GM12892 (cell line): ENCODE measurements around the gene TCF12.
"Not testable (repeated sequence)": the region's sequence is repeated elsewhere in the genome, so short reads cannot be mapped to it uniquely, and the experiment has no call there.

Experiments used
- DNase-seq: peaks from one replicate; pipeline ENCODE4 v3.0.0; 2011; ENCODE audit not compliant: insufficient read length
- FAIRE-seq: peaks from 2 replicates; lab custom pipeline; 2011; peaks lifted over from hg19 to GRCh38; lab: Jason Lieb, UNC
- POLR2A ChIP-seq: IDR thresholded peaks from 2 replicates; pipeline ENCODE4 v1.6.1; 2011; ENCODE audit warnings: low read depth, low read length, control low read depth
- POLR2AphosphoS5 ChIP-seq: IDR thresholded peaks from 2 replicates; pipeline ENCODE4 v1.6.1; 2011; ENCODE audit warnings: low read depth, low read length, control low read depth
- TAF1 ChIP-seq: IDR thresholded peaks from 2 replicates; pipeline ENCODE4 v1.6.1; 2011; ENCODE audit warnings: low read depth, mild to moderate bottlenecking, control low read depth, low read length, borderline replicate concordance

TCF12 gene

DNA sequence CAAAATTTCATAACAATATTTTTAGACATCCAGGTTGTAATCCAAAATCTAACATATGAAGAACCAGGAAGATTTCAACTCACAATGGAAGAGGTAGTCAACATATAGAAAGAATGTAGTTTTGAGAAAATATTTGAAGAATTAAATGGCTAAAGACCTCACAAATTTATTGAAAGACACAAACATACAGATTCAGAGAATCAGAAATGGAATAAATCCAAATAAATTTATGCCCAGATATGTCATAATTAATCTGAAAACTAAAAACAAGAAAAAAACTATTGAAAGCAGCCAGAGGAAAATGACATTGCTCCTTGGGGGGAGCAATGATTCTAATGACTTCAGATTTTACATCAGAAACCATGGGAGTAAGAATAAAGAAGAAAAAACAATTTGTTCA is 75.8 kb downstream of the TCF12 start:
- TF ChIP-seq POLR2A, result no peak
- no peak for TF ChIP-seq TAF1
- TF ChIP-seq POLR2AphosphoS5, result no peak
- FAIRE-seq, result no peak

GRCh38 chr15:56996093-56996492 is 77.6 kb downstream of the TCF12 start:
- peak; percentile 14 for FAIRE-seq
- DNase-seq, result no peak
- TF ChIP-seq POLR2AphosphoS5, result no peak

More for the DNA sequence above, 75.8 kb downstream of the TCF12 start:
- no peak for DNase-seq

DNA sequence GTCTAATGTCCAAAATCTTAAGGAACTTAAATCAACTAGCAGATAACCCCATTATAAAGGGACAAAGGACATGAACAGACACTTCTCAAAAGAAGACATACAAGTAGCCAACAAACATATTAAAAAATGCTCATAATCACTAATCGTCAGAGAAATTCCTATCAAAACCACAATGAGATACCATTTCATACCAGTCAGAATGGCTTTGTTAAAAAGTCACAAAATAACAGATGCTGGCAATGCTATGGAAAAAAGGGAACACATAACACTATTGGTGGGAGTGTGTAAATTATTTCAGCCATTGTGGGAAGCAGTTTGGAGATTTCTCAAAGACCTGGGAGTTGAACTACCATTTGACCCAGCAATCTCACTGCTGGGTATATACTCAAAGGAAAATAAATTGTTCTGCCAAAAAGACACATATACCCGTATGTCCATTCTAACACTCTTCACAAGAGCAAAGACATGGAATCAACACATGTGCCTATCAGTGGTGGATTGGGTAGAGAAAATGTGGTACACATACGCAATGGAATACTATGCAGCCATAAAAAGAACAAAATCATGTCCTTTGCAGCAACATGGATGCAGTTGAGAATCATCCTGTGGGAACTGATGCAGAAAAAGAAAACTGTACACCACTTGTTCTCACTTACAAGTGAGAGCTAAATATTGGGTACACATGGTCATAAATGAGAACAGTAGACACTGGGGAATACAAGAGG is 78.5 kb downstream of the TCF12 start:
- FAIRE-seq (no peak), DNase-seq (no peak)
- TF ChIP-seq POLR2AphosphoS5 (no peak), POLR2A (no peak), TAF1 (no peak)

DNA sequence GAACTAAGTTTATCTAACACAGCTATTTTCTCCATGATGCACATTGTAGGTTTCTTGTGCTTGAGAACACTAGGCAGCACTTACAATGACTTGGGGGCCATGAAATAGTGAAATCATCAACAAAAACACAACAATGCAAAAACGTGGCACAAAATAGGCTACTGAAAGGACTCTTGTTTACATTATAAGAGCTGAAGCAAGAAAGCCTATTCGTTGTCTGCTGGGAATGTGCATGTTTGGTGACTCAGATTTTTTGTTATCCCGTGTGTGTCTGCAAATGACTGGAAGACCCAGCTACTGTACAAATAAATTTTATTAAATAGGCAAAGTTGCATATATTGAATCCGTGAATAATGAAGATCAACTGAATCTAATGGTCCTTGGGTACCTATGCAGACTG is 85.0 kb downstream of the TCF12 start:
- no peak for TF ChIP-seq POLR2AphosphoS5
- no peak for TF ChIP-seq TAF1
- TF ChIP-seq POLR2A, result no peak
- DNase-seq (no peak), FAIRE-seq (no peak)

- TF ChIP-seq TAF1 (no peak), POLR2A (no peak), POLR2AphosphoS5 (no peak)
- FAIRE-seq (no peak), DNase-seq (no peak)
Measured at GRCh38 chr15:57005244-57005643, 86.8 kb downstream of the TCF12 start.

DNA sequence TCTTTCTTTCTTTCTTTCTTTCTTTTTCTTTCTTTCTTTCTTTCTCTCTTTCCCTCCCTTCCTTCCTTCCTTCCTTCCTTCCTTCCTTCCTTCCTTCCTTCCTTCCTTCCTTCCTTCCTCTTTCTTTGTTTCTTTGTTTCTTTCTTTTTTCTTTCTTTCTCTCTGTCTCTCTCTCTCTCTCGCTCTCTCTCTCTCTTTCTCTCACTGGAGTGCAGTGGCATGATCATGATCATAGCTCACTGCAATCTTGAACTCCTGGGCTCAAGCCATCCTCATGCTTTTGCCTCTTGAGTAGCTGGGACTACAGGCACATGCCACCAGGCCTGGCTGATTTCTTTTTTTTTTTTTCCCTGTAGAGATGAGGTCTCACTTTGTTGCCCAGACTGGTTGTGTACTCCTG is 89.4 kb downstream of the TCF12 start:
- not testable (repeated sequence) for FAIRE-seq, DNase-seq

DNA sequence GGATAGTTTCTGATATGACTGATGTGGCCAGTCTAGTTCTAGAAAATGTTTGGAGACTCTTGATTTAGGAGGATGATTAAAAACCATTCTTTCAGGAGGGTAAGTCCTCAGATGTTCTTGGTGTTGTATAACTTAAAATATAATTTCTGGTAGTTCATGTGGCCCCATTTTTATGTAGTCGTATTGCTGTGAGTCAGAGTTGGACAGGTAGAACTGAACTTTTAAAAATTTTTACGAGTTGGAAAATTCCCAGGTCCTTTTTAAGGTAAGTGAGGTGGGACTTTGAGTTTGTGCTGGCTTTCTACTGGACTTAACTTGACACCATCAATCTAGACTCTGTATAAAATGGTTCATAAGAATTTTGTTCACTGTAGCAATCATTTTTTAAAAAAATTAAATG is 92.3 kb downstream of the TCF12 start:
- no peak for FAIRE-seq
- DNase-seq, result no peak
- TF ChIP-seq POLR2A (no peak), TAF1 (no peak), POLR2AphosphoS5 (no peak)

GRCh38 chr15:57012556-57012955 is 94.1 kb downstream of the TCF12 start:
- no peak for DNase-seq
- no peak for TF ChIP-seq POLR2AphosphoS5
- TF ChIP-seq TAF1, result no peak
- TF ChIP-seq POLR2A, result no peak
- FAIRE-seq, result no peak

GRCh38 chr15:57014896-57015295 is 96.5 kb downstream of the TCF12 start:
- not testable (repeated sequence) for FAIRE-seq, DNase-seq

GRCh38 chr15:57015360-57015759 is 96.9 kb downstream of the TCF12 start:
- no peak for FAIRE-seq
- TF ChIP-seq TAF1, result no peak
- TF ChIP-seq POLR2AphosphoS5, result no peak
- no peak for TF ChIP-seq POLR2A
- DNase-seq, result no peak

- TF ChIP-seq TAF1, result no peak
- no peak for TF ChIP-seq POLR2AphosphoS5
- no peak for TF ChIP-seq POLR2A
- DNase-seq, result no peak
- FAIRE-seq, result peak; percentile 54
Measured at GRCh38 chr15:57015897-57016296, 97.5 kb downstream of the TCF12 start.

DNA sequence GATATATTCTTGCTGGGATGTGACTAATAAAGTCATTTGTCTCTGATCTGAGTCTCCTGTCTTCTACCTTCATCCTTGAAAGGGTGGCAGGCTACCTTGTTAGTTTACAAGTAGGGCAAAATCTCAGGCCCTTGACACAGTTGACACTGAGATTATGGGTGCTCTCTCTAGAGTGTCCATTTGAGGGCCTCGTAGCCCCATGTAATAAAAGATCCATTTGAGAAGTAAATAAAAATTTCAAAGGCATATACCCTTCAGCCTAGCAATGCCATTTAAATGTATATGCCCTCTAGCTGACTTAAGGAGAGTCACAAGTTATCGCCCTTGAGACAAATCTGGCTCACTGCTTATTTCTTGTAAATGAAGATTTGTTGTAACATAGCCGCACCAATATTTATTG is 98.6 kb downstream of the TCF12 start:
- DNase-seq (no peak), FAIRE-seq (no peak)
- TF ChIP-seq POLR2A (no peak), TAF1 (no peak), POLR2AphosphoS5 (no peak)

DNA sequence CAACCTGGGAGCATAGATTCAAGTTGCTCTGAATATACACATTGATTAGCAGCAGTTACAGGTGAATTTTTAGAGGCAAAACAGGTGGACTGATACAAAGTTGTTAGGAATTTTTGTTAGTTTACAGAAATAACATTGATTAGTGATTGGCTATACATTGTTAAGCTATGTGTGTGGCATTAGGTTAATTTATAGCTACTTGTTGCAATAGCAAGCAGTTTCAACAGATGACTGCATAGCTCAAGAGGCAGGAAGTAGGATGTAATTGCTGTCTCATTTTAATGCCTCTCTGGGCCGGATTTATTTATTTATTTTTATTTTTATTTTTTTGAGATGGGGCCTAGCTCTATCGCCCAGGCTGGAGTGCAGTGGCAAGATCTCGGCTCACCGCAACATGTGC is 99.7 kb downstream of the TCF12 start:
- FAIRE-seq (no peak), DNase-seq (no peak)
- no peak for TF ChIP-seq POLR2AphosphoS5
- TF ChIP-seq POLR2A, result no peak
- TF ChIP-seq TAF1, result no peak

DNA sequence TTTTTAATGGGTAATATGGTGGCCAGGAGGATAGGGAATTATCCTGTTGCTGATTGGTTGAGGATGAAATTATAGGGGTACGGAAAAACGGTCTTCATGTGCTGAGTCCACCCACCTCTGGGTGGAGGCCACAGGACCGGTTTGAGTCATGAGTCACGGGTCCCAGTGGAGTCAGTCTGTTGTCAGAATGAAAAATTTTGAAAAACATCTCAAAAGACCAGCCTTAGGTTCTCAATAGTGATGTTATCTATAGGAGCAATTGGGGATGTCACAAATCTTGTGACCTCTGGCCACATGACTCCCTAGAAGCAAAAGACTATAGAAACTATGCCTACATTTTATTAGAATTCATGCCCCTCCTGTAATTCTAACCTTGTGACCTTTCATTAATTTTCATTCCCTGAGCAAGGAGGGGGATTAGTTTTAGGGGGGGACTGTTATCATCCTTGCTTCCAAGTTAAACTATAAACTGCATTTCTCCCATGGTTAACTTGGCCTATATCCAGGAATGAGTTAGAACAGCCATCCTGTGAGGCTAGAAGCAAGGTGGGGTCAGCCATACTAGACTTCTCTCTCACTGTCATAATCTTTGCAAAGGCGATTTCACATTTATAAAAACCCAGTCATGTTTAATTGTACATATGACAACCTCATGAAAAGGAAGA is 101.2 kb downstream of the TCF12 start:
- FAIRE-seq (no peak), DNase-seq (no peak)
- TF ChIP-seq POLR2A (no peak), TAF1 (no peak), POLR2AphosphoS5 (no peak)
